ENCODE measurements around the gene NR6A1.
"Not testable (repeated sequence)": the region's sequence is repeated elsewhere in the genome, so short reads cannot be mapped to it uniquely, and the experiment has no call there.

Gene NR6A1

DNA sequence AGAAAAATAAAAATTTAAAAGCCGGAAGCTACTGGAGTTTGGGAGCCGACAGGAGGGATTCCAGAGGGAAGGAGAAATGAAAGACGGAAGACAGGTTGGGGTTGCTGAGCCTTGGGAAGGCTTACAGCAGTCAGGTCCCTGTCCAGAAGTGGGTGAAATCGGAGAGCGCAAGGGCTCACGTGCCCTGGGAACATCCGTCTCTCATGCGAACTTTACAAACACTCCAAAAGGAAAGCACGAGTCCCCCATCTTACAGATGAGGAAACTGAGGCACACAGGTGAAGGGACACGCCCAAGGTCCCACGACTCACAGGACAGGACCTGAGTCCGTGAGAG is 5.5 kb upstream of the NR6A1 start:
- DNase-seq: no peak

DNA sequence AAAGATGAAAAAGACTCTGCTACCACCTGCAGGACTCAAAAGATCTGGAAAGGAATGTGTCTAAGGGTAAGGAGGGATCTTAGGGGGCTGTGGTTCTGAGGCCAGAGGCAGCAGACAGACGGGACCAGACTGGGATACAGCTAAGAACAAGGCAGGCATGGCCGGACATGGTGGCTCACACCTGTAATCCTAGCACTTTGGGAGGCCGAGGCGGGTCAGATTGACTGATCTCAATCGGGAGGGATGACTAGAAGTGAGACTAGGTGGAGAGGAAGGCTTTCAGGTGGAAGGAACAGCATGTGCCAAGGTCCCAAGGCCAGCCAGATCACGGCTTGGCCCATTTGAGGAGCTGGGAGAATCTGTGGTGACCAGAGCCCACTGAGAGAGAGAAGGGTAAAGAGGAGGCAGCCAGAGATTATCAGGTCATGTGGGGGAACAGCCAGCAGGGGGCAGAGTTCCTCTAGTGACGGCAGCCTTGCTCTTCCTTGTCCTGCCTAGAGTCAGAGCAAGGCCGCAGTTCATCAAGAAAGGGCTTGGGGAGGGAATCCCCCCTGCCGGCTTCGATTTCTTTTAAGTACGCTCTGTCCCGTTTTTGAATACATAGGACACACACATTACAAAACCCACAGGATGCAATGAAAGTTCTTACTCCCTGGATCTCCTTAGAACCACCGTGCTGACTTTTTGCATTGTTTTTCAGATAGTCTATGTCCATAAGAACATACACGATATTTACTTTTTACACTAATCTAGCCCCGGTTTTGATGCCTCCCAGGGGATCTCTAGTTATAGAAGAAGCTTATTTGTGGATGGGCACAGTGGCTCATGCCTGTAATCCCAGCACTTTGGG is 3.2 kb upstream of the NR6A1 start:
- DNase-seq: peak; percentile 44 to 70

DNA sequence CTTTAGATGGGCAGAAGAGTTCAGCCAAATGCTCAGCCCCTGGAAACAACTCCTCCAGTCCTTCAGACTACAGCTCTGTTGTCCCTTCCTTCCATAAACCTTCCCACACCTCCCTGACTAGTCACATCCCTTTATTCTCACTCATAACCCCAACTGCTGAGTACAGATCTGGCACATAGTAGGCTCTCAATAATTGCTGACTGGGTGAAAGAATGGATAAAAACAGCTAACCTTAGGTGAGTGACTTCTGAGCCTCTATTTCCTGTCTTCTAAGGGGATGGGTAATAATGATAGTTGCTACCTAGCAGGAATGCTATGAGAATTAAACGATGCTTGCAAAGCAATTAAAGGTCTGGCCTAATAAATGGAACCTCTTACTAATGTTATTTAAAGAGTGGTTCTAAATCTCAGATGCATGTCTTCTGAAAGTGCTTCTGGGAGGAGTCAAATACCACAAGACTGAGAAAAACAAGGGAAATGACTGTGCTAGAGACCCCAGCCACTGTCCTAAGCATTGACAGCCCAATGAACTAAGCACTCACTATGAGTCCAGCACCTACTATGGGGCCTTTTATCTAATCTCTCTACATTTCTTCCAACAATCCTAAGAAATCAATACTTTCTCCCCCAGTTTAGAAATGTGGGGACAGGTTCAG is 2.5 kb upstream of the NR6A1 start:
- no peak for DNase-seq

DNA sequence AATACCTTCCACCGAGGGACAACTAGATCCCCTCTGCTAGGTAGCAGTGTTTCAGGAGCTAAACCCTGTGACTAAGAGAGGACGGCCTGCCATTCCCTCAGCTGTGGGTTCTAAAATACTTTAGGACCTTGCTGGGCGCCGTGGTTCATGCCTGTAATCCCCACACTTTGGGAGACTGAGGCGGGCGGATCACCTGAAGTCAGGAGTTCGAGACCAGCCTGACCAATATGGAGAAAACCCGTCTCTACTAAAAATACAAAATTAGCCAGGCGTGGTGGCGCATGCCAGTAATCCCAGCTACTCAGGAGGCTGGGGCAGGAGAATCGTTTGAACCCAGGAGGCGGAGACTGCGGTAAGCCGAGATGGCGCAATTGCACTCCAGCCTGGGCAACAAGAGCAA is 1.8 kb upstream of the NR6A1 start:
- DNase-seq: not testable (repeated sequence)

DNA sequence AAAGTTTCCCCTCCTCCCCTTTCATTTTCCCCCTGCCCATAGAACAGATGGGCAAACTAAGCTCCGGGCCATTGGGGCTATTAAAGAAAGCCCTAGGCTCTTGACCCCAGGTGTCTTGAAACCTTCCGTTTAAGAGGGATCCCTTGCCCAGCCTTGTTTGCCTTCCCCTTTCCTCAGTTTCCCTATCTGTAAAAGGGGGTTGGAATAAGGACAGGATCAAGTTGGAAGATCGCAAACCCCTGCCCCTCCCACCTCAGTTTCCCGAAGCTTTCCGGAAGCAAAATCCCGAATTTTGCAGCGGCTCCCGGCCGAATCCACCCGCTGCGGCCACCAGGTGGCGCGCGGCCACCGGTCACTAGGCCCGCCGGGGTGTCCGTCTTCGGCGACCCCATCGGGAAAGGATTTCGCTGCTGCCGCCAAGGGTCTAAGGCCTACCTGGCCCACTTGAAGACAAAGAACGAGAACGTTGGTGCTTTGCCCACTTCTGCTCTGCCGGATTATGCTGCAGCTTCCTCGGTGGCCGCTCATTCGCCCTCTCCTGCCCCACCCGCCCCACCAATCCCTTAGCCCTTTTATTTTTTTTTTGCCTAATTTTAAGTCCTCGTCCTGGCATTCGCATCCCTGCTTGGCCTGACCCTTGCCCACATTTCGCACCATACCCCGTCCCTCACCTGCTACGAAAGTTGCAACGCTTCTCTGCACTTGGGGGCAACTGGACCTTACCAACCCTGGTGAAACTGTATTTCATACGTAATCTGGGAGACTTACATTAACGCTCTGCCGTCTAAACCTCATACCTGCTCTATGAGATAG is 962 bp upstream of the NR6A1 start:
- peak; percentile 9 to 65 for DNase-seq

DNA sequence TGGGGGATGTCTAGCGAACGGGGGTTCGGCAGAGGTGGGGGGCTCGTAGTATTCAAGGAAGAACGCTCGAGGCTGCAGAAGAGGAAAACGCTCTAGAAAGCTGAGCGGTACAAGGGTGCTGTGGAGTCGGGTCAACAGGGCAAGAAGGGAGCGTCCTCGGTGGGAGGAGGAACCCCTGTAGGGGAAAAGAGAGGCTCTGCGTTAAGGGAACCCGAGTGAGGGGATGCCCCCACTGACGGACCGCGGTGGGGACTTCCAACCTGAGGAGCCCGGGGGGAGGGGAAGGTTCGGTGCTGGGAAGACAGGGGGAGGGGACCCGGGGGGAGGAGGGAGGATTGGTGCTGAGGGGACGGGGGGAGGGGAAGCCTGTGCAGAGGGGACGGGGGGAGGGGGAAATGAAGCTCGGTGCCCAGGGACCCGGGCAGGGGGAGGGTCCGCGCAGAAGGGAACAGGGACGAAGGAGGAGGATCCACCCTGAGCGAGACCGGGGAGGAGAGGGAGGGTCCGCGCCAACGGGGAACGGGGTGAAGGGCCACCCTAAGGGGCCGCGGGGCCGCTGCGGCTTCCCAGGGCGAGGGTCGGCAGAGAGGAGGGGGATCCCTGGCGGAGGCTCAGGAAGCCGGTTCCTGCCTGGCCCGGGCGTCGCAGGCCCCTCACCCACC is 621 bp downstream of the NR6A1 start:
- no peak for DNase-seq

DNA sequence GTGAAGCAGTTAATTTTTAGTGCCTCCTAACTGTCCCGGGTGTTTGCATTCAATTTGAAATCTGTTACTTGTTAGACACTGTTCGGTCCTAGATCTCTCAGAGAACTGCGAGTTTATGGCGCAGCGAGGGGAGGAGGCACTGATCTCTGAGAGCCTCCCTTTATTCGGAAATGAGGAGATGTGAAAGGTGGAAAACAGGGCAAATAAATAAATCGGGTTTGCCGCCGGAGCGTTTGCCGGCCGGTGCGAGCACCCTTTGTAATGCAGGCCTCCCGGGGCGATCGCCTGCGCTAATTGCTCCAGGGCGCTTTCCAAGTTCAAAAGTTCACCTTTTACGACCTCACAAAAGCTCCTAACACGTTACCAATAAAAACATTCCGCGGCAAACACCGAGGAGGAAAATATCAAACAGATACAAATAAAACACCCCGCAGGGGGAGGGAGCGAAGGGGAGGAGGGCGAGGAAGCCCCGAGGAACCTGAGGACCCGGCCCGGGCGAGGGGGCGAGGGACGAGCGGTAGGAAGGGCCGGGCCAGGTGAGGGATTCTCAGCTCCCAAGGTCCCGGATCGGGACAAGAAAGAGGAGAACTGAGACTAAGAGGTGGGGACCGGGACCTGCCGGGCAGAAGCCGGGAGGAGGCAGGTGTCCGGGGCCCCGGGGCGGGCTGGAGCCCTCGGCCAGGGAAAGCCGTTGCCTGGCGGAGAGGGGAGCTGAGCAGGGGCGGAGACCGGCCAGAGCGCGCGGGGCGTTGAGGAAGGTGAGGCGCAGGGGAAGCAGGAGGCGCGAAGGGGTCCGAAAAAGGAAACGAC is 1.4 kb downstream of the NR6A1 start:
- no peak for DNase-seq

DNA sequence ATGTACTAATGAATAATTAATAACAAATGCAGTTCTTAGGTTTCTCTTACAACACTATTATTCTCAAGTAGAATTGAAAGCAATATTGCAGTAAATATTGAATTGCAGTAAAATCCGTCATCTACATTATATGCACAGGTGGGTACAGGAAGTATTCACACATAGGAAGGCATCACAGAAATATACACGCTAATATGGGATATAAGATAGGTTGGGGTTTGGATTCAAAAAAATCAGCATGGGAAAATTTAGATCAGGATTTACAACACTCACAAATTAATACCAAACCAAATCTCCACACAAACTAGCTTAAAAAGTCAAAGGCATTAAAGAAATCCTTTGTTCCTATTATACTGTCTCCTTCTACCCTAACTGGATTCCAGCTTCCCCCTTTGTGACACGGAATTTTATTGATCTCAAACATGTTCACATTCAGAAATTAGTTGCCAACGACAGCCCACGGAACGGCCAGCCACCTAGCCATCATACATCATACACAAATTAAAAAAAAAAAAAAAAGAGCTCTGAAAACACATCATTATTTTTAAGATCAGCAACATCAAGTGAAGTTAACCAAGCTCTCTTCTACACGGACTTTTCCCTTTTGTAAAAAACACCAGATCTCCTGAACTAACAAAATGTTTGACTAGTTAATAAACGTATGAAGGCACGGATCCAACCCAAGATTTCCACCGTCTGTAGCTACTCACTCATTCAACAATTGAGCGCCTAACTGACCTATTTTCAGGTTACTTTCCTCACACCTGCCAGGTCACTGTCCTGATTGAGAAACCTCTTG is 2.2 kb downstream of the NR6A1 start:
- DNase-seq: no peak

DNA sequence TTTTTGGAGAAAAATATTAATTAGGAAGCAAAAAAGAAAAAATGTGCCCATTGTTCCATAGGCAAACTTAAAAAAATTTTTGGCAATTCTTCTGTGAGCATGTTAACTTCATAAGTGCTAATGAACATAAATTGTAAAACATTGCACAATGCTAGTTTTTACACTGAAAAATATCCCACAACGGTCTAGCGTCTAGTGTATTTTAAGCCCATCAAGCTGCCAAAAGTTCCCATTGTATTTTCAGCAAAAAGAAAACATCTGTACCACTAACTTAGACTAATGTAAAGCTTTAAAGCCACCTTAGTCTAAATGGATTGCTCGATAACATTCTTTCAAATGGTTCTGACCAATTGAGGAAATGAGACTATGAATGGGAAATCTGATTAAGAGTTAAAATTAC is 2.8 kb downstream of the NR6A1 start:
- DNase-seq: no peak

DNA sequence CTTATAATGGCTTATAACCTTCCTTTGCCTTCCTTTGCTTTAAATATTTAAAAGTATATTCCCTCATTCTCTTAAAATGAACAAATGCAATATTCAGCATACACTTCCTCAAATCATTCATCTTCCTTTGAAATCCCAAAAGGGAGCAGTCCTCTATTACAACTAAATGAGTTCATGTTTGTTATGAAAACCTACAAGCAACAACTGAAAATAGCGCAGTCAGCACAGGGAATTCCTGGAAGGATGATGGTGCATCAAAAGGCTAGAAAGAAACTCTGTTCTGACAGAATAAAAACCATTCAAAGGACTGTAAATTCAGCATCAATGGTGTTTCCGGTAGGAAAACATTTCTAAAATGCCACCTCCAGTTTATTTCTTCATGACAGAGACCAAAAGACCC is 3.3 kb downstream of the NR6A1 start:
- DNase-seq: no peak

DNA sequence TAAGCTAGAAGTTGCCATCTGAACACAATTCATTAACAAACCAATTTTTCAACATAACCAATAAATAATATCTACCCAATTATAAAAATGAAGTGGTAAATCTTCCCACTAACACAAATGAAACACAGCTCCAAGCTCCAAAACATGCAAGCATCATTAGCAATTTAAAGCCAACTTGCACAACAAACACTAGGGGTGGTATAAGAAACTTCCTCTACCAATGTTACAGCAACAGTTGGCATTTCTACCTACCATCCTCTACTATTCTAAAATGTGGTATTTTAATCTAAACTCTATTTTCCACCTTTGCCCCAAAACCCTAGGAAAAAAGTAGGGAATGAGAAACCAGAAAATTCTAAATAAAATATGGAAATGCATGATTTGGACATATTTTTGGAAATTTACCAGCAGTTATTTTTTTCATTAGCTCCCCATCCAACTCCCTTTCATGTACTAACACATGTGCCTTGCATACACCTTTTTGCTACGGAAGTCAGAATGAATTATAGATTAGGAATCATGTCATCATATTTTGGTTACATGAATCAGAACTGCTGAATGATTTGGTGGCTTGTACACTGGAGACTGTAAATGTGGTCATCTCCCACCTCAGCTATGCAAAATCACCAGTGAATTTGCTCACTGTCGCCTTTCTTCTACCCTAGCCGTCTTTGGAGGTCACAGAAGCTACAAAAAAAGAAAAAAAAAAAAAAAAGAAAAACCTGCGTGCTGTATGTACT is 4.1 kb downstream of the NR6A1 start:
- no peak for DNase-seq

DNA sequence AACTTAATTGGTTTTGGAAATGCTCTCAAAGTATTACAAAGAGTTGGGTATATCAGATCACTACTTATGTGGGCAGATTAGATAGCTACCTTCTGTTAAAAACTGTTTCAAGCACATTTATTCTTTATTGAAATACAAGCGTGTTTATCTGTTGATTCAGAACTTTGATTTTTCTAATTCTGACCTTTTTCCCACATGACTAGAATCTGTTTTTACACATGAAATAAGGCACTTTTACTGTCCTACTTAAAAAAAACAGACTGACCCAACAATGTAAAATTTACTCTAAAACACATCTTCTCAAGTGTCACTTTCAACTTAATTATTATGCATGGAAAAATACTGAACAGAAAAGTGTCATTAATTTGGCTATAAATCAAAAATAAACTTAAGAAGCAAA is 4.8 kb downstream of the NR6A1 start:
- DNase-seq: no peak

DNA sequence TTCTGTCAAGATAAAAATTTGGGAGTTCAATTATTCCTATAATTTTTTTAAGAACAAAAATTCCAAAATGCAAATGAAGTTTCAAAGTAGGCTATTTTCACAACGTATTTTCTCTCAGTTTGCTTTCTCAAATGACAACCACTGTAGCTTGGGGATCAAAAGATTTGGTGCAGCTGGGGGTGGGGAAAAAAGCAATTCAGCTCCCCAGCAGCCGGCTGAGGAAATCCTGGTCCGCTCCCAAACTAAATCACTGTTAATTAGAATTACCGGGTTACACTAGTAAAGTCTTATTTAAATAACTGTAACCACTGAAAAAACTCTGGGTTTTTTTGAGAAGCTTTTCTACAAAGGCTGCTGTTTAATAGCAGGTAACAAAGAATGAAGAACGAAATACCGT is 5.7 kb downstream of the NR6A1 start:
- no peak for DNase-seq

DNA sequence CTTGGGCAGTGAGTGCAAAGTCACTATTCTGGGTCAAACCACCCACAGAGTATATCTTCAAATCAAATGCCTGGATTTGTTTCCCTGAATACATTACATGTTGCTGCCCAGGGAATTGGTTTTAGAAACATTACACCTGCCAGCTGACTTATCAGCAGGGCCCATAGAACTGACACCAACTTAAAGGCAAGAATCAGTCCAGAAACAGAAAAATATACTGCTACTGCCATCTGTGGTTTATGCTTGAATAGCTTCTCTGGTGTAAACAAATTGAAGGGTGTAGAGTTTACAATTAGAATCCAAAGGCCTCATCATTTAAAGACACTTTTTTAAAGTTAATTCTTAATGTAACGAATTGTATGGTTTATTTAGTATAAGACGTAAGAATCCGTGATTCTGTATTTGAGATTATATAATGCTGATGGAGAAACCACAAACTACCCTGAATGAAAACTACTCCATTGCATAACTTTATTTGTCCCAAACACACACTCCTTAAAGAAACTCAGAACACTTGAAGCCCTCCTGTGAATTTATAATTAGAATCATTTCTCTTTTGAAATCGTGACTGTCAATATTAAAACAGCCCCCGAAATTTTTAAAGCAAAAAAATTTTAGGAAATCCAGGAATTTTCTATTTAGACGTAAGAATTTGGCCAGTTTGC is 6.2 kb downstream of the NR6A1 start:
- no peak for DNase-seq

DNA sequence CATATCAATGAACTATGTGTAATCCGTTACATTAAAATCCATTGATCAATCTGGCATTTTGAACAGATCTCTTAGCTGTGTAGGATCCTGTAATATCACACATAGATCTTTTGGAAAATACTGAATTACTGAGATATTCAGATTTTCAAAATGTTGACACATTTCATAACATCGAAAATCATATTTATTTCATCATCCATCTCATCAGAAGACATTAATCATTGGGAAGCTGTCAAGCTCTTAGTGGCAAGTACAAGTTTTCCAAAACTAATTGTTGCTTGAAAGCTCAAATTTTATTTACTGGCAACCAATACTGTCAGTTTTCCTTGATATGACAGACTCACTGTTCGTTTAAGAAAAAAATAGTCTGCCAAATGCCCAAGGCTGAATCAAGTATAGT is 8.5 kb downstream of the NR6A1 start:
- DNase-seq: no peak

DNA sequence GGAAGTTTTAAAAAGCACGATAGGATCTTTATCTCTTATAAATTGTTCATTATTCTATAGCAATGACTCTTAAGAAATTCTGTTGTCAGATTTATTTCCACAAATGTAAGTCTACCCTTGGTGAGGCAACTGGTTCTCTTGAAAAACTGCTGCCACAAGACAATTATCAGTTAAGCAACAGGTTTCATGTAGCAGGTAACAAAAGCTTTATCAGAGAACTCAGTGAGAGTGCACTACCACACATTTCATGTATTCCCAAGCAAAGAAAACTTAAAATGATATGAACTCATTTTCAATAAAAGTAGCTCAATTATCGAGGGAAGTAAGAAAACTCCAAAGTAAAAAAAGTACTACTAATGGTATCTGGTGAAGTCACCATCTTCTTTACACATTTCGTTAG is 9.4 kb downstream of the NR6A1 start:
- no peak for DNase-seq

DNA sequence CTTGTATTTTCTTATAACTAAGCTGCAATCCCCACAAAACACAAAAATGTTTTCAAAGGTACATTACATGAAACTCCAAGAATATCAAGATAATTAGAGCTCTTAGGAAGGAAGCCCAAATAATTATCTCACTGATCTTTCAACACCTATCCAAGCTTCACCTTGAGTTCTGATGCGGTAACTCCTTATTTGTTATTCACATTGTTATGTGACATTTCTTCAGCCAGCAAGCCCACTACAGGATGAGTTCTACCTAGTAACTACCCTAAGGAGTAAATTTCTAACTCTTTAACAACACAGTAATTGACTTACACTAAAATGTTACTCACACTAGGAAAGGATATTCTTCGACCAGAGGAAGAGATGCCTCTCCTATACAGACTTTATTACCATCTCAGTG is 9.9 kb downstream of the NR6A1 start:
- DNase-seq: no peak

DNA sequence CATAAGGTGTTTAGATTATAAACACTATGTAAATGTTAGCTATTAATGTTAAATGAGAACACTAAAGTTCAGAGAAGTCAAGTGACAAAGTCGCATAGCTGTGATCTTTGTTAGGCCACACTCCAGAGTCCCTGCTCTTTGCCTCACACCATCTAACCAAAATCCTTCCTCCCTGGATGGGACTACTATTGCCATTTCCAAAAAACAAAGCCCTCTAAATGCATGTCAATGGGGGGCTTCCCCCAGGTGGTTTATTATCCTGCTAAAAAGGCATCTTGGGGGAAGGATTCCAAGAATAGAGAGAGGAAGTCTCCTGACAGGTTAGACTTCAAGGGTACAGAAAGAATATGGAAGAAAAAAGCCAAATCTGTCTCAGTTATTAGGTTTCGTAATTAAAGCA is 10.4 kb downstream of the NR6A1 start:
- no peak for DNase-seq

DNA sequence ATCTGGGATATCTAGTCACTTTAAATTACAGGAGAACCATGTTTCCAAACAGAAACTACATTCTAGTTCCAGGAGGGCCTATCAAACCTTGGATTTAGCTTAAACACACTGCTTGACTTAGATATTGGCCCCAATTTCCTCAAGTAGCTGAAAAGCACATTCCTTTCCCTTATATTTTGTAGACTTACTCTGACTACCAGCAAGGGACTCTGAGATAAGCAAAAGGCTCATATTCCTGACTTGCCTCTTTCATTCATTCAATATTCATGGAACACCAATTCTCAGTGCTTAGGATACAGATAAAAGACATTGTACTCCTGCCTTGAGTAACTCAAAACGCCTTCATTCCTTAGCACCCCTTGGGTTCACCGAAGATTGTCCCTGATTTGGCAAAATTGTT is 11.8 kb downstream of the NR6A1 start:
- DNase-seq: no peak

DNA sequence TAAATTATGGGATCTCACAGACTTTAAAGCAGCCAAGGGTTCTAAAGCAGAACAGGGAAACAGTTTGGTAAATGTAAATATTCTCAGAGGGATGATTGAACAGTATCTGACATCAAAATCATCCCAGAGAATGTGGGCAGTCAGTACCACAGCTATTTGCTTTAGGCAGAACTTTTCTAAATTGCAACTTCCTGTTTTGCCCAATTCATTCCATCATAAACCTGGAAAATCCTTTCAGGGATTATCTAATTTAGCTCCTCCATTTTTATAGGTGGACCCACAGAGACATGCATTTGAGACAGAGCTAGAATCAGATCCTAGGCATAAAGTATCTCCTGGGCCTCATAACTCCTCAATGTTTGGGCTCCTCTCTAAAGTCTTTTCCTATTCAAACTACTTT is 12.4 kb downstream of the NR6A1 start:
- DNase-seq: no peak
